T-helper 9 cell (primary cell): ENCODE data around the gene APOC3.
"Not testable (repeated sequence)": the region's sequence is repeated elsewhere in the genome, so short reads cannot be mapped to it uniquely, and the experiment has no call there.

Source experiments
- DNase-seq: peaks from one replicate; pipeline ENCODE4 v3.0.0-alpha.2; 2020

APOC3 gene

DNA sequence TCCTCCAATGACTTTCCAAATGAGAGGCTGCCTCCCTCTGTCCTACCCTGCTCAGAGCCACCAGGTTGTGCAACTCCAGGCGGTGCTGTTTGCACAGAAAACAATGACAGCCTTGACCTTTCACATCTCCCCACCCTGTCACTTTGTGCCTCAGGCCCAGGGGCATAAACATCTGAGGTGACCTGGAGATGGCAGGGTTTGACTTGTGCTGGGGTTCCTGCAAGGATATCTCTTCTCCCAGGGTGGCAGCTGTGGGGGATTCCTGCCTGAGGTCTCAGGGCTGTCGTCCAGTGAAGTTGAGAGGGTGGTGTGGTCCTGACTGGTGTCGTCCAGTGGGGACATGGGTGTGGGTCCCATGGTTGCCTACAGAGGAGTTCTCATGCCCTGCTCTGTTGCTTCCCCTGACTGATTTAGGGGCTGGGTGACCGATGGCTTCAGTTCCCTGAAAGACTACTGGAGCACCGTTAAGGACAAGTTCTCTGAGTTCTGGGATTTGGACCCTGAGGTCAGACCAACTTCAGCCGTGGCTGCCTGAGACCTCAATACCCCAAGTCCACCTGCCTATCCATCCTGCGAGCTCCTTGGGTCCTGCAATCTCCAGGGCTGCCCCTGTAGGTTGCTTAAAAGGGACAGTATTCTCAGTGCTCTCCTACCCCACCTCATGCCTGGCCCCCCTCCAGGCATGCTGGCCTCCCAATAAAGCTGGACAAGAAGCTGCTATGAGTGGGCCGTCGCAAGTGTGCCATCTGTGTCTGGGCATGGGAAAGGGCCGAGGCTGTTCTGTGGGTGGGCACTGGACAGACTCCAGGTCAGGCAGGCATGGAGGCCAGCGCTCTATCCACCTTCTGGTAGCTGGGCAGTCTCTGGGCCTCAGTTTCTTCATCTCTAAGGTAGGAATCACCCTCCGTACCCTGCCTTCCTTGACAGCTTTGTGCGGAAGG lies 2.9 kb downstream of the APOC3 start:
- DNase-seq, result no peak

DNA sequence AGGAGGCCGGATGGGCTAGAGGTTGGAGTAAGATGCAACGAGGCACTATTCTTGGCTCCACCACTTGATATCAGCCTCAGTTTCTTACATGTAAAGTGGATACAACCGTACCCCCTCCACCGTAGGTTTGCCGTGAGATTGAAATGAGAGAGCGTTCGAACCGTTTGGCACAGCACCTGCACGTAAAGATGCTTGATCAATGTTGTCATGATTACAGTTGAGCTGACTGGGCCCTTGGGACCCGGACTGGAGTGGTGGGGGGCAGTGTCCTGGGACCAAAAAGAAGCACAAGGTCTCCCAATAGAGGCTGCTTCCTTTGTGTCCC lies 3.7 kb downstream of the APOC3 start:
- DNase-seq, result no peak

DNA sequence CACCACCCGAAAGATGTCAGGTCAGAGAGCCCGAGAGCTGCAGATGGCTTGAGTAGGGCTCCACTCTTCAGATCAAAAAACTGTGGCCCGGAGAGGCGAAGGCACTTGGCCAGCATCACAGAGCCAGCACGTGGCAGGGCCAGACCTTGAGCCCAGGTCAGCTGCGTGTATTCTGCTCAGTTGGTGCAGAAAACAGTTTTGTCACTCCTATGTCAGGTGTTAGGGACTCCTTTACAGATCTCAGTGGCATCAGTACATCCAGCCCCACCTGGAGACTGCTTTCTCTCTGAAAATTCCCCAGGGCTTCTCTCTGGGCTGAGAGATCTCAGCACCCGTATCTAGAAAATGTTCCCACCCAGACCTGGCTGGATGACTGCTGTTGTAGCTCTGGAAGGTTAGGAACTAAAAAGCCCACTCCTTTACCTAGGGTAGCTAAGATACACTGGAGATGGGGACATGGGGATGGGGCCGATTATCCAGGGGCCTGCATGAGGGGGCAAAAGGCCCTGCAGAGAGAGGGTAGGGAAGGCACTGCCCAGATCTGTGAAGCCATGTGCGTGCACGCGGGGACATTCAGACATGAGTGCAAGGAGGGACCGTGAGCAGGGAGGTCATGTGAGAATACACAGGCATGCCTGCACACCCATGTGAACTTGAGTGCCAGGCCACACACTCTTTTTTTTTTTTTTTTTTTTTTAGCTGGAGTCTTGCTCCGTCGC lies 4.3 kb downstream of the APOC3 start:
- DNase-seq, result no peak

DNA sequence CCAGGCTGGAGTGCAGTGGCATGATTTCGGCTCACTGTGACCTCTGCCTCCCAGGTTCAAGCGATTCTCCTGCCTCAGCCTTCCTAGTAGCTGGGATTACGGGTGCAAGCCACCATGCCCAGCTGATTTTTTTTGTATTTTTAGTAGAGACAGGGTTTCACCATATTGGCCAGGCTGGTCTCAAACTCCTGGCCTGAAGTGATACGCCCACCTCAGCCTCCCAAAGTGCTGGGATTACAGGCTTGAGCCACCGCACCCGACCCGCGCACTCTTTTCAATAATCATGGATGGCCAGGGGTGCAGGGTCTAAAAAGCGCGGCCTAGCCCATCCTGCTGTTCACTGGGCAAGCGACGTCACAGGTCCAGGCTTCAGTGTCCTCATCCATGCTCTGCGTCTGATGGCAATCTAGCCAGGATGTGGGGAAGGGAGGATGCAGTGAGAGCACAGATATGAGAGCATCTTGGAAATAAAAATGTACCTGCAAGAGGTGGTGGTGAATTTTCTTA lies 4.9 kb downstream of the APOC3 start:
- not testable (repeated sequence) for DNase-seq

DNA sequence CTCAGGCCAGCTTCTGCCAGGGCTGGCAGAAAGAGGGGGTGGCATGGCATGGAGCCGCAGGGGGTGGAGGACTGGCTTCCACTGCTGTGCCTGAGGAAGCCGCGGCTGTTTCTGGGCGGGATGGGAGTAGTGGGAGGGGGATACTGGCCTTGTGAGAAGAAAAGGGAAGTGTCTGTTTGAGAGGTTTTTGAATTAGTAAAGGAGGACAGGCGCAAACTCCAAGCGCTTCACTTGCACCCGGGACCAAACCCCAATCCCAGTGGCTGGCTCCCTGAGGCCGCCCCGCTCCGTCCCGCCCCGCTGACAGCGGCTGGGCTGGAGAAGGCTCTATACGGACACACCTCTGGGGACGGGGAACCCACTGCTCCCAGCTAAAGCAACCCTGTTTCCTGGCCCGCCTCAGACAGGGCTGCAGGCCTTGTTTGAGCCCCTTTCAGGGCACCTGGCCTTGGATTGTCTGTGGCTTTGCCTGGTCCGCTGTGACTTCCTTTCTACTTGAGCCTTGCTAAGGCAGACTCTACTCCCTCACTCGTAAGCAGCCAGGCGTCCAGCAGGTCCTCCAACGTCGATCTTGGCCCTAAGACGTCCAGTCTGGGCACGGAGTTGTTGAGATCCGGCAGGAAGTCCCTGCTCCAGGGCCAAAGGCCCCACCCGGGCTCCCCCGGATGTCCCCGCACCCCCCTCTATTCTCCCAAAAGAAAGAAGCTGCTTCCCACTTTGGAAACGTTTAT lies 5.5 kb downstream of the APOC3 start:
- DNase-seq, result no peak

DNA sequence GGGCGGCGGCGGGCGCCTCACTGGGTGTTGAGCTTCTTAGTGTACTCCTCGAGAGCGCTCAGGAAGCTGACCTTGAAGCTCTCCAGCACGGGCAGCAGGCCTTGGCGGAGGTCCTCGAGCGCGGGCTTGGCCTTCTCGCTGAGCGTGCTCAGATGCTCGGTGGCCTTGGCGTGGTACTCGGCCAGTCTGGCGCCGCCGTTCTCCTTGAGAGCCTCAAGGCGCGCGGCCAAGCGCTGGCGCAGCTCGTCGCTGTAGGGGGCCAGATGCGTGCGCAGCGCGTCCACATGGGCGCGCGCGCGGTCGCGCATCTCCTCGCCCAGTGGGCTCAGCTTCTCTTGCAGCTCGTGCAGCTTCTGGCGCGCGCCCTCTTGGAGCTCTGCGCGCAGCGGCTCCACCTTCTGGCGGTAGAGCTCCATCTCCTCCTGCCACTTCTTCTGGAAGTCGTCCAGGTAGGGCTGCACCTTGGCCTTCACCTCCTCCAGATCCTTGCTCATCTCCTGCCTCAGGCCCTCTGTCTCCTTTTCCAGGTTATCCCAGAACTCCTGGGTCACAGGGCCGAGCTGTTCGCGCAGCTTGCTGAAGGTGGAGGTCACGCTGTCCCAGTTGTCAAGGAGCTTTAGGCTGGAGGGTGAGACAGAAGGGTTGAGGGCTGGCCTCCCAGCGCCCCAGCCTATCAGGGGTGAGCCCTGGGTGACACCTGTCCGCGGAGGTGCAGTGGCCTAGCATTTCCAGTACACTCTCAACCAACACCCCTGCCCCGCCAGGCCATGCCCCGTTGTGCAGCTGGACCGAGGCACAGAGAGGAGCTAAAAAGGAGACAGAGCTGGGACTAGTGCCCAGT lies 6.3 kb downstream of the APOC3 start:
- peak; percentile 60 for DNase-seq

DNA sequence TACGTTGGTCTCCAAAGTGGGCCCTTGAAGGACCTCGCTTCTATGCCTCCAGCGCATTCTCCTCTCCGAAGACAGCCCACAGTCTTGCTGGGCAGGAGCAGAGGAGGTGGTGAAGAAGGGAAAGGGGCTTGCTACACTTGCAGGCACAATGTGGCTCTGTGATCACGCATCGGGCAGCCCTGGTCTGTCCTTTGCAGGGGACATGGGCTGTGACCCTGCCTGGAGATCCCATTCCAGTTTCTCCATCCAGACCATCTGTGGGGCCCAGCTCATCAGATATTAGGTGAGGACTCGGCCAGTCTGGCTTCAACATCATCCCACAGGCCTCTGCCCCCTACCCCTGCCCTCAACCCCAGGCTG lies 6.9 kb downstream of the APOC3 start:
- DNase-seq, result no peak

DNA sequence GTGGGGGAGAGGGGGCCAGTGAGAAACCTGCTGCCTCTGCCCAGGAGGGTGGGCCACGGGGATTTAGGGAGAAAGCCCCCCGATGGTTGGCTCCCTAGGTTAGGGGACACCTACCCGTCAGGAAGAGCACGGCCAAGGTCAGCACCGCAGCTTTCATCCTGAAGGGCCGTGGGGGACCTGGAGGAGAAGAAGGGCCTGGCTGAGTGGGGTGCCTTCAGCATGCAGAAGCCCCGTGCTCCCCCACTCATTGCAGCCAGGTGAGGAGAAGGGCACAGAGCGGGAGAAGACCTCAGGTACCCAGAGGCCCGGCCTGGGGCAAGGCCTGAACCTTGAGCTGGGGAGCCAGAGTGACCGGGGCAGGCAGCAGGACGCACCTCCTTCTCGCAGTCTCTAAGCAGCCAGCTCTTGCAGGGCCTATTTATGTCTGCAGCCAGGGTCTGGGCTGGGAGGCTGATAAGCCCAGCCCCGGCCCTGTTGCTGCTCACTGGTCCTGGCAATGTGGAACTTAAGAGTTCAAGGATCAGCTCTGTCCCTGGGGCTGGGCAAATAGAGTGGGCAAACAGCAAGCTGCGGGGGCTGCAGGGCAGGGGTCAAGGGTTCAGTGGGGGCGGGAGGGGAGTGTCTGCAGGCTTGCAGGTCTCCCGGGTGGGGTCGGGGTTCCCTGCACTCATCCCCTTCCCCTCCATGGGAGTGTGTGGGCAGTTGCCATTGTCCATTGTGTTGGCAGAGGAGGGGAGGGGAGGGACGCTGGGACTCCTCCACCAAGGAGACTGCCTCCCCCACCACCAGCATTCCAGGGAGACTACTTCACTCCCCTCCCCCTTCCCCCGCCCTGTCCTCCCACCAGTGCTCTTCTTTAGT lies 7.8 kb downstream of the APOC3 start, which contains the start of gene APOA1:
APOA1 (minus strand) TSS at position 392 of the 861 bp plus-strand sequence; CDS start at position 157, 235 bp downstream.
- no peak for DNase-seq

DNA sequence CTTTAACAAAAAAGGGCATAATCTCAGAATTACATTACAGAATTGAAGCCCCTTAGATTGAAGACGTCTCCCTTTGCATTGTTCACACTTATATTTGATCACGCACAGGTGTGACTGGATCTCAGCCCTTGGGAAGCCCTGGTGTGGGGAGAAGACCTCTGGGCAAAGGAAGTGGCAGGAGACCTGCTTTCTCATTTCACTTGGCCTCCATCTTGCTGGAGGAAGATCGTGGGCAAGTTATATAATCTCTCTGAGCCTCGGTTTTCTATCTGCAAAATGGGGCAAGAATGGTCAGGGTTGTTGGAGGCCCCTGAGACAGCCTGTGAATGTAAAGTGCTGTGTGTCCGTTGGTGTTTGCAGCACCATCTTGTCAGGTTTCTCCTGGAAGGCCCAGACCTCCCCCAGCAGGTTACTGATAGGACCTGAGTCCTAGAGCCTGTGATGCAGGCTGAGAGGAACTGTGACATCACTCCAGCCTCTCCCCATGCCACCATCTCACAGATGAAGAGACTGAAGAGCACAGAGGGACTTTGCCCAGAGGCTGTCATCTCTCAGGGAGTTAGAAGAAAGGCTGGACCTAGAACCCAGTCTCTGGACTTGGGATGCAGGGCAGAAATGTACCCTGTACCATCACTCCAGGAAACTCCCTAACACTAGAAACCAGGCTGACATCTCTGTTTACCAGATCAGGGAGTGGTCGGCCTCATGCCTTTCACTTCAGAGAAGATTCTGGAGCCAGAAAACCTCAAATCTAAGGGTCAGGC lies 8.8 kb downstream of the APOC3 start:
- DNase-seq, result no peak

DNA sequence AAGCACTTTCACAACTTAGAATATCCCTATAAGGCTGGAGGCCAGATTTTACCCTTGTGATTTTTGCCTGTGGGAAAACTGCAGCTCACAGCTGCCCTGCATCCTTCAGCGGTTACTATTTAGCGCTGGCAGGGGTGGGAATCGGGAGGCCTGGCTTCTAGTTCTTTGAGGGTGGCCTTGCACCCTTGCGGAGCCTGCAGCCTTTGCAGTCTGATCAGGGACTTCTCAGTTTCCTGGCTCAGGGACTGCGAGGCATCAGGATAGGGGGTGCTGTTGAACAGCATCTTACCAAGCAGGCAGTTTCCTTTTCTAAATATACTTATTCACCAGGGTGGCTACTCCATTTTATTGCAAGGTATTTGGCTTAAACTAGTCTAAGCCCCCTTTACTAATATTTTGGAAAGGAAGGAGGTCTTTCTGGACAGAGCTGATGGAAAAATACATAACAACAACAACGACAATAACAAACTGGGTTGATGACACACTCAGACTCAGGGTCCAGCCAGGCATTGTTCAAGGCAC lies 10.6 kb downstream of the APOC3 start:
- no peak for DNase-seq

DNA sequence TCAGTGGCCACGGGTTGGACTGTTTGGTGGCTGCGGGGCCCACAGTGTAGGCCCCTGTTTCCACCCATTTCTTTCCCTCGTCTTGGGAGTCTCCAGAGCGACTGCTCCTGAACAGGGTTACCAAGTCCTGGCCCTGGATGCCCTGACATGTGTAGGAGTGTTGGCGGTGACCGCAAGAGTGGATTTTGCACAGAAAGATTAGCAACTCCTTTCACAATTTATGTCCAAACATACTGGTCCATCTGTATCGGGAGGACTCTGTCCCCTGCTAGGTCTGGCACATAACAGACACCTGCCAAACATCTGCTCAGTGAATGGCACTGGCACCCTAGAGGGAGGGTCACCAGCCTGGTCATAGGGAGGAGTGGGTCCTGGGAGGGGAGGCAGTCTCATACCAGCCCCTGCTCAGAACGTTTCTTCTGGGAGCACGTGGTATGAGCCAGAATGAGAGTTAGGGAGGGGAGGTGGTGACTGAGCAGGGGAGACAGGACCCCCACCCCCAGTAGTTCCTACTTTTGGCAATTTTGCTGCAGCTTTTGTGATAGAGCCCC lies 11.1 kb downstream of the APOC3 start:
- DNase-seq, result no peak

DNA sequence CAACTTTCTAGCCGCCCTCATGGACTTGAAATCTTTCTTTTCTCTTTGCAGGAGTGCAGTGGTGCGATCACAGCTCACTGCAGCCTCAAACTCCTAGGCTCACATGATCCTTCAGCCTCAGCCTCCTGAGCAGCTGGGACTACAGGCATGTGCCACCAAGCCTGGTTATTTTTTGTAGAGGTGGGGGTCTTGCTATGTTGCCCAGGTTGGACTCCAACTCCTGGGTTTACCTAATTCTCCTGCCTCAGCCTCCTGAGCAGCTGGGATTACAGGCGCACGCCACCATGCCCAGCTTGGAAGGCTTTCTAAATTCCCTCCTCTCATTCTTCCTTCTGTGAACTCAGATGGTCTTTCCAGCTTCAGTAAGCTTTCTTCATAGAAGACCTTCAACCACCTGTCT lies 12.4 kb downstream of the APOC3 start:
- DNase-seq, result no peak

DNA sequence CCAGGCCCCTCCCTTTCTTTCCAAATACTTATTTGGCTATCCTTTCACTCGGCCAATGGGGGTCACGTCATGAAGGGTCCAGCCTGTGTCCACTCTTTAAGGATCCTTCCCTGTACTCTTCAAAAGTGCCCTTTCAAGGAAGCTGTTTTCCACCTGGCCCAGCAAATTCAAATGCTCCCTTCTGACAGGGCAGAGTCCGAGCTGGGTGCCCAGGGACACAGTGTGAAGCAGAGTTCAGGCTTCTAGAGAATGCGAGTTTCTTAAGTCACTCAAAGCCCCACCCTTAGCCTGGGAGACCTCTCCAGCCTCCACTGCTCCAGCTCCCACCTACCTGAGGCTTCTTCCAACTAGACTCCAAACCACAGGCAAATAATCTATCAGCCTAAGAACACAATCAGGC lies 13.2 kb downstream of the APOC3 start:
- no peak for DNase-seq

DNA sequence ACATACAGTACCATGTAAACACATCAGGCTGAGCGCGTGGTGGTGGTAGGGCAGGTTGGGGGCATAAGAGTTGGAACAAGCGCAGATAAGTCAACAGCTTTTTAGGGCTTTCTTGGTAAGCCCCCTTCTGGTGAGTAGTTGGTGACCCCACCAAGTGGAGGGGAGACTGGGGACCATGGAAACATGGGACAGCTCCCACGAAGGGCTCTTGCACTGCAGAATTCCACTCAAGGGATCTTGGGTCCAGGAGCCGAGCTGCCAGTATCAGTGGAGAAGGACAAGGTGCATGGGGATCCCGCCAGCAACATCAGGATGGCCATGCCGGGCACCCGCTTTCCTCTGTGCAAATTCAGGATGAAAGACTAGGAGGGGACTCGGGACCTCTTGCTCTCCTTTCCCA lies 14.0 kb downstream of the APOC3 start:
- DNase-seq, result no peak

DNA sequence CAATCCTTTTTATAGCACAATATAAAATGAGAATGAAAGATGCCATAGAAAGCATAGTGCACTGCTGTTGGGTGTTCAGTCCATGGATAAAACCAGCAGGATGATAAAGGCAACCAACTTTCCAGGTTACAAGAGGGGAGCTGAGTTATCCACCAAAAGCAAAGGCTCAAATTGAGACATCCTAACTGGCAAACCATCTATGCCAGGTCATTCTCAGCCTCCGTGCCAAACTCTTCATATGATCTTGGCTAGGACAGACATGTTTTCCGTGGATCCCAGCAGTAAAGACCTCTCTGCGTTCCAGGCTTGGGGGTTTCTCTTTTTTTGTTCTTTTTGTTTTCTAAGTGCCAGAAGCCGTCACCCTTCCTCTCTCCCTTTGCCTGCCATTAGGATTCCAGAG lies 15.0 kb downstream of the APOC3 start:
- no peak for DNase-seq

DNA sequence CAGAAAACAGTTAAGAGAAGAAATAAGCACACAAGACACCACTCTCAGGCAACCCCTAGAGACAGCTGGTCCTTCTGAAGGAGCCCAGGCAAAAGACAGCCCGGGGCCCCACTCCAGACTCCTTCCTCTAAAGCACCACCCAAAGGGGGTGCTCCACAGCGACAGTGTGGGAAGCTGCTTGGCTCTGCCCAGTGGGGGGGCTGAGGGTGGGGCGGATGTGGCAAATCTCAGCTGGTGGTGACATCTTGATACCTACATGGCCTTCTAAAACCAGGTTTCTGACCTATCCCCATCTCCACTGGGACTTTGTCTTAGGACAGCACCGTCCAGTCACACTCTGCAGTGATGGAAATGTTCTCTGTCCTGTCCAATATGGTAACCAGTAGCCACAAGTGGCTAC lies 17.9 kb downstream of the APOC3 start:
- DNase-seq, result no peak

DNA sequence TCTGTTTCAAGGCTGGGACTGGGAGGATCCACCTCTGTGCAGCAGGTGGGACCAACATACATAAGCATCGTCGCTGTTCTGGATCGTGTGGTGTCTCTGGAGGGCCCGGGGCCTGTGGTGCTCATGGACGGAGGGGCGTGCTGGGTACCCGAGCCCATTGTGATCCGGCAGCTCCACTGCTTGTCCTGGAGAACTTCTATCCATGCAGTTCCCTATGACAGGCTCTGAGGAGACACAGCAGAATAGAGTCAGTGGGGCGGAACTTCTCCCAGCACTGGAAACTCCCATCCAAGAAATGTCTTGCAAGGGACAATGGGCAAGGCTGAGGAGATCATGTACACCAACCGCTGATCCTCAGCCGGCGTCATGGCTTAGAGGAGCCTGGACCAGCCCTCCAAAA lies 19.4 kb downstream of the APOC3 start:
- no peak for DNase-seq

DNA sequence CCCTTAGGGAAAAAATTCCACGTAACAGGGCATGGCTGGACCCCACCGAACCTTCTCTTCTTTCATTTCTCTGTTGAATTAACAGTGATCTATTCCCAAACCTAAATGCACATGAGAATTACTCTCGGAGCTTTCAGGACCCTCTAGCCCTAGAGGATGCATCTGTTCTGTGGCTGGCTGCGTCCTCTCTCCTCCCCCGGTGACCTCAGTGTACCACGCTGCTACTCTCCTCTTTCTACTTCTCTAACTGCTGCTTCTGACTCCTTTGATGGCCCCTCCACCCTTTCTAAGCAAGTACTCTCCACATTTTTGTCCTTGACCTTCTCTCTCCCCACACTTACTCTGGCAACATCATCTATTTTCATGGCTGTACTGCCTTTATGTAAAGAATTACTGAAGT lies 19.8 kb downstream of the APOC3 start:
- no peak for DNase-seq

DNA sequence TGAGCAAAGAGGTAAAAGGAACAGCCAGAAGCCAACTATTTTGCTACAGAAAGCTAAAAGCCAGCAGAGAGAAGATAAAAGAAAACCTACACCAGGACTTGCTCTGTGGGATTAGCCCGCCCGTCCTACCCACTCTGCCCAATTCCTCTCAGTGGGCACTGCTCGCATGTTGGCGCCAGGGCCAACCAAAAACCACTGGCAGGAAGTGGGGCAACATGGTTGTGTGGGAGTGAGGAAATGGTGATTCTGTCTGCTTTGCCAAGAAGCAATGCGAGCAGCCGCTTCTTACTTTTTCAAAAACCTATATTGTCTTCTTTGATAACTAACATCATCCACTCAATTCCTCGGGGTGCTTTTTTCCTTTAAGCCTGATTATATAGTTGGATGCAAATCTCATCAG lies 21.9 kb downstream of the APOC3 start:
- peak; percentile 51 for DNase-seq
